Endothelial cell (in vitro differentiated cells): ENCODE results near the gene PKIG. TPM values are rescaled to one million over a fixed set of nuclear protein-coding genes. Genes with fewer than 3 reads are reported as not detected.
A peak's percentile ranks its signal among the peaks of the same experiment; 100 is the strongest.

Experiments
- DNase-seq: peaks from one replicate; pipeline ENCODE4 v3.0.0; 2021; ENCODE audit warnings: low spot score
- H3K27ac Mint-ChIP-seq: one replicate; pipeline ENCODE4 v1.8.0; 2021; ENCODE audit warnings: mixed read lengths, inconsistent platforms; ENCODE audit not compliant: unreplicated experiment
- H3K27me3 Mint-ChIP-seq: one replicate; pipeline ENCODE4 v1.8.0; 2021; ENCODE audit warnings: mild to moderate bottlenecking, moderate library complexity, mixed read lengths, inconsistent platforms; ENCODE audit not compliant: unreplicated experiment
- H3K36me3 Mint-ChIP-seq: one replicate; pipeline ENCODE4 v1.8.0; 2021; ENCODE audit warnings: mild to moderate bottlenecking, low read depth, mixed read lengths, inconsistent platforms; ENCODE audit not compliant: unreplicated experiment
- H3K4me1 Mint-ChIP-seq: one replicate; pipeline ENCODE4 v1.8.0; 2021; ENCODE audit warnings: mild to moderate bottlenecking, mixed read lengths, inconsistent platforms; ENCODE audit not compliant: unreplicated experiment
- H3K4me3 Mint-ChIP-seq: one replicate; pipeline ENCODE4 v1.8.0; 2021; ENCODE audit warnings: mild to moderate bottlenecking, mixed read lengths, inconsistent platforms; ENCODE audit not compliant: unreplicated experiment
- H3K9me3 Mint-ChIP-seq: one replicate; pipeline ENCODE4 v1.8.0; 2021; ENCODE audit warnings: mixed read lengths, inconsistent platforms; ENCODE audit not compliant: unreplicated experiment
- CTCF ChIP-seq: fragments of 200-600 bp; sonication (generic); IDR thresholded peaks from one replicate; pipeline ENCODE4 v1.5.0; 2021; ENCODE audit warnings: antibody characterized with exemption; ENCODE audit not compliant: unreplicated experiment
- long read RNA-seq: library from polyadenylated mRNA; unstranded; transcript quantifications from one replicate; pipeline ENCODE4 v2.0.0, GENCODE V29; 2020; ENCODE audit not compliant: unreplicated experiment
- total RNA-seq: library from RNA; stranded (reverse); fragmentation: NEBNext Ultra II Directional; extraction: Animal tissue kit (Norgen Biotek cat#: 25700); gene quantifications from one replicate; pipeline ENCODE4 v1.2.1, GENCODE V29; 2021; ENCODE audit not compliant: unreplicated experiment

PKIG gene
- total RNA-seq = 184 TPM
- long read RNA-seq, transcript PKIG-201 (2 exons, 1,153 nt) = minor isoform, 5 of 119 reads
- long read RNA-seq, transcript PKIG-207 (4 exons, 1,191 nt) = minor isoform, 18 of 119 reads
- long read RNA-seq, transcript PKIG-202 (4 exons, 1,180 nt) = major isoform, 77 of 119 reads
- long read RNA-seq, partial matches to known transcripts = 11 of 119 reads
- long read RNA-seq, other reads (novel, unspliced or antisense) = 5 of 119 reads

GRCh38 chr20:44582311-44583025 lies at the start of gene PKIG:
PKIG (plus strand) TSS chr20:44582579; CDS start chr20:44614557, 31,978 bp downstream.
- Mint-ChIP-seq H3K9me3 (no peaks in the 10 kb centered on the region), H3K4me1 (peaks cover 72% of the 10 kb centered on the region), H3K4me3 (peak within 1 kb of the TSS; percentile 93), H3K36me3 (peaks cover 16% of the 10 kb centered on the region), H3K27ac (peak within 1 kb of the TSS; percentile 94), H3K27me3 (peaks cover 2% of the 10 kb centered on the region)
- no peak for TF ChIP-seq CTCF
- peak; percentile 39 for DNase-seq

- Mint-ChIP-seq H3K4me3 (no peak overlapping the region), H3K9me3 (no peaks in the 10 kb centered on the region), H3K27me3 (peaks cover 4% of the 10 kb centered on the region), H3K4me1 (peaks cover 8% of the 10 kb centered on the region), H3K27ac (no peak overlapping the region), H3K36me3 (no peaks in the 10 kb centered on the region)
- TF ChIP-seq CTCF = no peak
- no peak for DNase-seq
These were observed 49.4 kb upstream of the PKIG start for GRCh38 chr20:44532981-44533331.

GRCh38 chr20:44533928-44534327 lies 48.5 kb upstream of the PKIG start:
- Mint-ChIP-seq H3K9me3 (no peaks in the 10 kb centered on the region), H3K4me1 (peaks cover 8% of the 10 kb centered on the region), H3K27me3 (peaks cover 4% of the 10 kb centered on the region), H3K36me3 (no peaks in the 10 kb centered on the region), H3K27ac (no peak overlapping the region), H3K4me3 (no peak overlapping the region)
- TF ChIP-seq CTCF = no peak
- DNase-seq = no peak

- Mint-ChIP-seq H3K27ac (peak overlapping the region; percentile 54), H3K4me1 (peaks cover 10% of the 10 kb centered on the region), H3K27me3 (peaks cover 2% of the 10 kb centered on the region), H3K36me3 (no peaks in the 10 kb centered on the region), H3K4me3 (peak overlapping the region; percentile 2), H3K9me3 (no peaks in the 10 kb centered on the region)
- no peak for DNase-seq
- TF ChIP-seq CTCF = no peak
These were observed 46.2 kb upstream of the PKIG start for GRCh38 chr20:44536175-44536574.

GRCh38 chr20:44537993-44538392 lies 44.4 kb upstream of the PKIG start:
- Mint-ChIP-seq H3K4me3 (no peak overlapping the region), H3K4me1 (peaks cover 10% of the 10 kb centered on the region), H3K27ac (no peak overlapping the region), H3K27me3 (no peaks in the 10 kb centered on the region), H3K9me3 (no peaks in the 10 kb centered on the region), H3K36me3 (no peaks in the 10 kb centered on the region)
- no peak for TF ChIP-seq CTCF
- no peak for DNase-seq
